Retinal pigment epithelial cell (primary cell): ENCODE measurements around the gene HOXC10.
A peak's percentile ranks its signal among the peaks of the same experiment; 100 is the strongest.

Experiments
- DNase-seq: peaks from one replicate; pipeline ENCODE4 v3.0.0-alpha.2; 2010; ENCODE audit warnings: low read depth
- H3K4me3 ChIP-seq: 2 replicates; pipeline ENCODE4 v1.5.1; 2011; ENCODE audit warnings: mild to moderate bottlenecking, low read length, control low read depth, moderate library complexity
- TF ChIP-seq, protein P1 (sequence below): conservative IDR thresholded peaks from 2 replicates; pipeline ENCODE4 v1.5.1; 2011; ENCODE audit warnings: low read depth, low read length, control low read depth, inconsistent platforms

Gene HOXC10

DNA sequence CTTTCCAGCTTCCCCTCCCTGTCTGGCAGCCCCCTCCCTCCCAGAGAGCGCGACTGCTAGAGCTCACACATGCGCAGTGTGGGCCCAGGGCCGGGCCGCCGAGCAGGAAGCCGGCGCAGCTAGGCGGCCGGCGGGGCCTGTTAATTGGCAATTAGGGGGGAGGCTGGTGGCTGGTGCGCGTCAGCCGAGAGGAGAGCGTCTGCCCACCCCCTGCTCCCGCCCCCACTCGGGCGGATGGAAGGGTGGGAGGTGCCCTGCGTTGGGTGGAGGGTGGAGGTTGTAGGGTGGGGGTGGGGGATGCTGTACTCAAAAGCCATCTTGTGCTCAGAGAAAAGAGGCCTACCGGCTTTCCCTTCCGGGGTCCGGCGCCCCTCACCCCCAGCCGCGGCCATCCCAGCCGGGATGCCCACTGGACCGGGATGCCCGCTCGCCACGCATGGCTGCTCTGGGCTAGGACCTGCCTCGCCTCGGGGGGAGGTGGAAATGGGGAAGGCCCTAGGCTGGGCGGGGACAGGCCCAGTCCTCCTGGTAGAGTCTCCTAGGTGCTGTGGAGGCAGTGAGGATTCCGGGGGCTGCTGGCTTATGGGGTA lies 33.0 kb downstream of the HOXC10 start:
- peak overlapping the region; percentile 8 for H3K4me3 ChIP-seq
- DNase-seq, result no peak
- TF ChIP-seq, protein P1, sequence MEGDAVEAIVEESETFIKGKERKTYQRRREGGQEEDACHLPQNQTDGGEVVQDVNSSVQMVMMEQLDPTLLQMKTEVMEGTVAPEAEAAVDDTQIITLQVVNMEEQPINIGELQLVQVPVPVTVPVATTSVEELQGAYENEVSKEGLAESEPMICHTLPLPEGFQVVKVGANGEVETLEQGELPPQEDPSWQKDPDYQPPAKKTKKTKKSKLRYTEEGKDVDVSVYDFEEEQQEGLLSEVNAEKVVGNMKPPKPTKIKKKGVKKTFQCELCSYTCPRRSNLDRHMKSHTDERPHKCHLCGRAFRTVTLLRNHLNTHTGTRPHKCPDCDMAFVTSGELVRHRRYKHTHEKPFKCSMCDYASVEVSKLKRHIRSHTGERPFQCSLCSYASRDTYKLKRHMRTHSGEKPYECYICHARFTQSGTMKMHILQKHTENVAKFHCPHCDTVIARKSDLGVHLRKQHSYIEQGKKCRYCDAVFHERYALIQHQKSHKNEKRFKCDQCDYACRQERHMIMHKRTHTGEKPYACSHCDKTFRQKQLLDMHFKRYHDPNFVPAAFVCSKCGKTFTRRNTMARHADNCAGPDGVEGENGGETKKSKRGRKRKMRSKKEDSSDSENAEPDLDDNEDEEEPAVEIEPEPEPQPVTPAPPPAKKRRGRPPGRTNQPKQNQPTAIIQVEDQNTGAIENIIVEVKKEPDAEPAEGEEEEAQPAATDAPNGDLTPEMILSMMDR, result no peak

DNA sequence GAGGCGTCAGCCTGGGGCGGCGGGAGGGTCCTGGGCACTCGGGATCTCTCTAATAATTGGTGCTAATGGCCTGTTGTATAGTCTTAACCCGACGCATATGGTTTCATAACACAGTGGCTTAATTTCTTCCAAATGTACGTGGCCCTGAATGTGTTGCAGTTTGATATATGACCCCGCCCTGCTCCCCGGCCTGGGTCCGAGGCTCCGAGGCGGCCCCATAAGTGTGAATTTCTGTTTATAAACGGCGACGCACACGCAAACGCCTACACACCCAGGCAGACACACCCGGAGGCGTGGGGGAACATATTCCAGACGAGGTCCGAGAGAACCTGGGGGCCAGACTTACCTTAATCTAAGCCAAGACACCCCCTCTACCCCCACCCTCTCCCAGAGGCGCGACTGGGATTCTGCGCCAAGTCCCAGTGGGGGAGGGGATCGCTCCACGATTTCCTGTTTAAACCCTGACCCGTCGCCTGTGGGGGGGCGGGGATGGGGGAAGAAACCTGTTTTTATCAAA lies 33.6 kb downstream of the HOXC10 start:
- H3K4me3 ChIP-seq, result no peak overlapping the region
- DNase-seq, result no peak
- TF ChIP-seq, protein P1, result no peak

DNA sequence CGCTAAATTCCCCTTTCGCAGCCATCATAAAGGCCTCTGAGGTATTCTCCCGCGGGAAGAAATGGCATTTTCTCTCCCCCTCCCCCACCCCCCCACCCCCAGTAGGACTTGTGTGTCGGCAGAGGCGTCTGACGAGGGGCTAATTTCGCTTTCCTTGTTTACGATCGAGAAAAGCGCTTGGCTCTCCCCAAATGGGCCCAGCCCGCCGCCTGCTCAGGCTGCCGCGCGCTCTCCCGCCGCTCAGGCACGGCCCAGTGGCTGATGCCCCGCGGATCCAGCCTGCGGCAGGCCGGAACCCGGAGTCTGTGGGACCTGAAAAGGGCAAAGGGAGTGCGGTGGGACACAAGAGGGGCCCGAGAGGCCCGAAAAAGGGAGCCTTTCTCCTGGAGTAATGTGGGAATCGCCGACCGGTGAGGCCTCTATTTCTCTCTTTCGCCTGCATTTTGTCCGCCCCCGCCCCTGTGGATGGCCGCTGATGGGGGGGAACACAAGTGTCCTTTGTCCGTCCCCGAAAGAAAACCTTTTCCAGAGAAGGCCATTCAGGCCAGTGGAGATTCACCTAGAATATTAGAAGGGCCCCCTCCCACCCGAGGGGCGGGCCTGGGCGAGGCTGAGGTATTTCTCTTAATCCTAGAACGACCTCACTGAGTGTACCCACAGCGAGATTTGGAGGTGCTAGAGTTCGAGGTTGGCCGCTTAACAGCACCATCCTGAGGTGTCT lies 34.3 kb downstream of the HOXC10 start:
- no peak overlapping the region for H3K4me3 ChIP-seq
- TF ChIP-seq, protein P1, result no peak
- no peak for DNase-seq

DNA sequence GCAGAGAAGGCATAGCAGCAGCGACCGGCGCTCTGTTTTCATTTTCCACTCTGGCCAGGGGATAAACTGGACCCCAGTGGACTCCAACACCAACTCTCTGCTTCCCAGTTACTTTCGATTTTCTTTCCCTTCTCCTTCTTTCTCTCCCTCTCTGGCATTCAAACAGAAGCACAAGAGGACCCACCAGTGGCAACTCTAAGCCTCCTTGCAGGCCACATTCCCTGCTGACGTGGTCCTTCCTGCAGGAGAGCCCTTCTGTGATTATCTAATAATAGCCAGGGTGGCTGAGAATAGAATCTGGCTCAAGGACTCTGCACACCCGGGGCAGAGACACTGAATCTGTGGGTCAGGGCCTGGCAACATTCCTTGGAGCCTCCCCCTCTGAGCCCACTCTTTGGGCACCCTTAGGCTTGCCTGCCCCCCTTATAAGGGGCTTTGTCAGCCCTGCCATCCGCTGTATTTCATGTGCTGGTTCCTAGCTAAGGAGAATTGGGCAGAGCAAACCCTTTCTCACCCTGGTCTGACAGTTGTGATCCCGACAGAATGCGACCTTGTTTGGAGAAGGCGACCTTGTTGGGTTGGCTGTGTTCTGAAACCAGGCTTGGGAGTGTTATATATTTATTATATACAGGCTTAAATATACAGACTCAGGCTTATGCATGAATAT lies 35.1 kb downstream of the HOXC10 start:
- TF ChIP-seq, protein P1, result no peak
- no peak overlapping the region for H3K4me3 ChIP-seq
- no peak for DNase-seq

DNA sequence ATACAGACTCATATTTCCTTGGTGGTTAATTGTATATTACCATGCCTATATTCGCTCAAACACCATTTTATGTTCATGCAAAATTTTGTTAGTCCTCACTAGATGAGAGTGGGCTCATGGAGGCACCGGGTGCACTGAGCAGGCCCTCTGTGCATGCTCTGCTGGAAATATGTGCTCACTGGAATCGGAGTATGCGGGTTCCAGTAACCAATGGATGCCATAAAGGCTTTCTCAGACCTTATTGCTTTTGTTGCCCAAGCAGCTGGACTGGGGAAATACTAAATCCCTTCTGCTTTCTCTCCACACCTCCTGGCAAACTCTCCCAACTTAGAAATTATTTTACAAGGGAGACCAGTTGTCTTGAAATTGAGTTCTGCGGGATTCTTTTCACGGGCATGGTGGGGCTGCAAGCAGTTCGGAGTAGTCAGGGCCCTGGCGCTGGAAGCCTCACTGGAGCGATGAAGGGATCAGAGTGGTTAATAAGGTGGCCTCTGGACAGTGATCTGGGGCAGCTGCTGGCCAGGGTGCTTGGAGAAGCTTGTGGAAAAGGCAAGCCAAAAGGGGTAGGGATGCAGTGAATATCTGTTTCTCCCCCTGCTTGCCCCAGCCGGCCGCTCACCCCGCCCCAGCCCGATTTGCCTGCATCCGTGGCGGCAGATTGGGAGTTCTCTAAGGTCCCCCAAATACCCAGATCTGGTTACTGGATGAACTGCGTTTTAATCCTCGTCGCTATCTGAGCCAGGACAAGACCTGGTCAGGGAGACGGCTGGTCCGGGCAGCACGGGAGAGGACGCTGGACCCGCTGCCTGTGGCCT lies 35.9 kb downstream of the HOXC10 start:
- no peak overlapping the region for H3K4me3 ChIP-seq
- TF ChIP-seq, protein P1, result no peak
- DNase-seq, result no peak

DNA sequence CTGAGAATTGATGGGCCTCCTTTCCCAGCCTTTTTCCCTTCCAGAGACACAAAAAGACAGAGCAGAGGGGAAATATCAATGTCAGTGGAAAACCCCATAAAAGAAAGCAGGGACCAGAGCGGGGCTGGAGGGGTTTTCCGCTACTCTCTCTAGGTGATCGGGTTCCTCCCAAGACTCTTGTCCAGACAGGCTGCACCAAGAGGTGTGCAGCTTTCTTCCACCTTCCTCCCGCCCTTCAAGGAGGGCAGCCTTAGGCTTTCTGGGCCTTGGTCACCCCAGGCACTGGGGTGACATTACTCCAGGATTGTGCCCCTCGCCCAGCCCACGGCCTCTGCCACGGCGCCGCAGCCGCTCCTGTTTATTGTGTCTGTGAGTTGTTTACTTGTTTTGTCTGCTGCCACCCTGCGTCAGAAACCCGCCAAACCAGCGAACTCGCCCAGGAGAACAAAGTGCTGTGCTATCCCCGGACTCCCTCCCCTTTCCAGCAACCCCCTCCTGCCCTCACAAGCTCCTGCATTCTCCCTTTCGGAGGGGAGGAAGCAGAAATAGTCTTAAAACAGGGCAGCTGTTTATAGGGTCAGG lies 36.6 kb downstream of the HOXC10 start:
- TF ChIP-seq, protein P1, result no peak
- no peak for DNase-seq
- H3K4me3 ChIP-seq, result no peak overlapping the region
